ENCODE measurements around the gene NISCH. TPM values are rescaled to one million over a fixed set of nuclear protein-coding genes. Genes with fewer than 3 reads are reported as not detected.

NISCH gene
- total RNA-seq, 1 donor from 2014 or later: 58.3 TPM

- H3K4me1 ChIP-seq: no peaks in the 10 kb centered on the region
- H3K9me3 ChIP-seq: no peaks in the 10 kb centered on the region
- no peak overlapping the region for H3K27ac ChIP-seq
- H3K27me3 ChIP-seq: no peaks in the 10 kb centered on the region
- intact Hi-C loops (cut with DNase I): no loop called here
- DNase-seq (ENCODE audit: low spot score in 2 of 2): no peak
- no peak overlapping the region for H3K4me3 ChIP-seq
- H3K36me3 ChIP-seq: no peaks in the 10 kb centered on the region
- TF ChIP-seq, protein P1, sequence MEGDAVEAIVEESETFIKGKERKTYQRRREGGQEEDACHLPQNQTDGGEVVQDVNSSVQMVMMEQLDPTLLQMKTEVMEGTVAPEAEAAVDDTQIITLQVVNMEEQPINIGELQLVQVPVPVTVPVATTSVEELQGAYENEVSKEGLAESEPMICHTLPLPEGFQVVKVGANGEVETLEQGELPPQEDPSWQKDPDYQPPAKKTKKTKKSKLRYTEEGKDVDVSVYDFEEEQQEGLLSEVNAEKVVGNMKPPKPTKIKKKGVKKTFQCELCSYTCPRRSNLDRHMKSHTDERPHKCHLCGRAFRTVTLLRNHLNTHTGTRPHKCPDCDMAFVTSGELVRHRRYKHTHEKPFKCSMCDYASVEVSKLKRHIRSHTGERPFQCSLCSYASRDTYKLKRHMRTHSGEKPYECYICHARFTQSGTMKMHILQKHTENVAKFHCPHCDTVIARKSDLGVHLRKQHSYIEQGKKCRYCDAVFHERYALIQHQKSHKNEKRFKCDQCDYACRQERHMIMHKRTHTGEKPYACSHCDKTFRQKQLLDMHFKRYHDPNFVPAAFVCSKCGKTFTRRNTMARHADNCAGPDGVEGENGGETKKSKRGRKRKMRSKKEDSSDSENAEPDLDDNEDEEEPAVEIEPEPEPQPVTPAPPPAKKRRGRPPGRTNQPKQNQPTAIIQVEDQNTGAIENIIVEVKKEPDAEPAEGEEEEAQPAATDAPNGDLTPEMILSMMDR (IDR thresholded peaks at IDR 0.05): no peak
Observed at GRCh38 chr3:52509753-52510328, 54.4 kb downstream of the NISCH start.

GRCh38 chr3:52511509-52511908, 56.1 kb downstream of the NISCH start:
- intact Hi-C loops (cut with DNase I): no loop called here

DNA sequence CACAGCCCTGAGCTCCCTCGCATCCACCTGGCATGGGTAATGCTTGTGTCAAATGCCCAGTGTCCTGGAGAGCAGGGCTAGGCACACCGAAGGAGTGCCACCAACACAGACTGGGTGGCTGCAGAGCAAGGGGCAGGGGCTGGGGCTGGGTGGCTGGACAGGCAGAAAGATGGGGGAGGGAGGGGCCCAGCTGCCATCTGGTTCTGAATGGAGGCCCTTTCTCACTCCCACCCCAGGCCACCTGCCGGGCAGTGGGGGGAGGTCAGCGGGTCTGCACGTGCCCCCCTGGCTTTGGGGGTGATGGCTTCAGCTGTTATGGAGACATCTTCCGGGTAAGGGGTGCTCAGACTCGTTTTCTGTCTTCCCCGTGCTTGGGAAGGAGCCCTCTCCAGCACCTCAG, 56.7 kb downstream of the NISCH start:
- H3K27me3 ChIP-seq: no peaks in the 10 kb centered on the region

More at GRCh38 chr3:52511509-52511908, 56.1 kb downstream of the NISCH start:
- Histone ChIP-seq H3K4me1 (no peaks in the 10 kb centered on the region), H3K27me3 (no peaks in the 10 kb centered on the region), H3K36me3 (no peaks in the 10 kb centered on the region), H3K9me3 (no peaks in the 10 kb centered on the region), H3K4me3 (no peak overlapping the region), H3K27ac (no peak overlapping the region)
- TF ChIP-seq, protein P1 (IDR thresholded peaks at IDR 0.05): no peak
- DNase-seq (ENCODE audit: low spot score in 2 of 2): no peak

GRCh38 chr3:52512727-52513126, 57.3 kb downstream of the NISCH start:
- TF ChIP-seq, protein P1 (IDR thresholded peaks at IDR 0.05): no peak
- H3K27me3 ChIP-seq: no peaks in the 10 kb centered on the region
- H3K36me3 ChIP-seq: no peaks in the 10 kb centered on the region

More for the DNA sequence above, 56.7 kb downstream of the NISCH start:
- no peak overlapping the region for H3K4me3 ChIP-seq
- intact Hi-C loops (cut with DNase I): no loop called here
- DNase-seq (ENCODE audit: low spot score in 2 of 2): no peak
- TF ChIP-seq, protein P1 (IDR thresholded peaks at IDR 0.05): no peak
- H3K27ac ChIP-seq: no peak overlapping the region
- H3K9me3 ChIP-seq: no peaks in the 10 kb centered on the region
- H3K4me1 ChIP-seq: no peaks in the 10 kb centered on the region
- no peaks in the 10 kb centered on the region for H3K36me3 ChIP-seq

DNA sequence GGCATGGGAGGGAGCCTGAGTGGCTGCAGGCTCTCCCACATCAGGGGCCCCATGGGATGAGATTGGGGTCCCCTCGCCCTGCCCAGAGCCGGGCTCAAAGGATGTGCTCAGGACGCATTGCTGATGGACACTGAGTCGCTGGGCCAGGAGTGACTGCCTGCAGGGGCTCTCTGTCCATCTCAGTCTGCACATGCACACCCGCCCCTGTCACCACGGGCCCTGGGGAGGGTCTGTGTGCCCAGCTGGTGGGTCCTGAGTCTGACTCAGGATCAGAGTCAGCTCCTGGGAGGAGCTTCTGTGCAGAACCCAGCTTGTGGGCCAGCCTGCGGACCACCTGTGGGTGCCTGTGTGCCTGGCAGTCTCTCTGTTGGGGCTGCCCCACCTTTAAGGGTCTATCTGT, 57.9 kb downstream of the NISCH start:
- H3K27ac ChIP-seq: no peak overlapping the region
- no peaks in the 10 kb centered on the region for H3K36me3 ChIP-seq
- no peak for DNase-seq (ENCODE audit: low spot score in 2 of 2)
- no peaks in the 10 kb centered on the region for H3K27me3 ChIP-seq
- H3K4me1 ChIP-seq: no peaks in the 10 kb centered on the region
- TF ChIP-seq, protein P1 (IDR thresholded peaks at IDR 0.05): no peak
- intact Hi-C loops (cut with DNase I): no loop called here
- no peak overlapping the region for H3K4me3 ChIP-seq
- no peaks in the 10 kb centered on the region for H3K9me3 ChIP-seq

More at GRCh38 chr3:52512727-52513126, 57.3 kb downstream of the NISCH start:
- Histone ChIP-seq H3K9me3 (no peaks in the 10 kb centered on the region), H3K27ac (no peak overlapping the region), H3K4me3 (no peak overlapping the region), H3K4me1 (no peaks in the 10 kb centered on the region)
- no peak for DNase-seq (ENCODE audit: low spot score in 2 of 2)
- intact Hi-C loops (cut with DNase I): no loop called here

DNA sequence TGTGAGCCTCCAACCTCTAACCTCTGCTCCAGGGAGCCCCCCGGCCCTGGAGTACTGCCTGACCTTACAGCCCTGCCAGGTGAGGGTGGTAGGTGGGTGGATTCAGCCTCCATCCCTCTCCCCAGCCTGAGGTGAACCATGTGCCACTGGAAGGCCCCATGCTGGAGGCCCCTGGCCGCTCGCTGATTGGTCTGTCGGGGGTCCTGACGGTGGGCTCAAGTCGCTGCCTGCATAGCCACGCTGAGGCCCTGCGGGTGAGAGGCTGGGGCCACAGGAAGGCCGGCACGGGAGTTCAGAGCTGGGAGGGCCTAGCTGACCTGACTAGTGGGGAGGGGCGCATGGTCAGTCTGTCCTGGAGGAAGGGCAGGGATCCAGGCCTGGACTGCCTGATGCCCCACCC, 59.2 kb downstream of the NISCH start:
- TF ChIP-seq, protein P1 (IDR thresholded peaks at IDR 0.05): no peak
- no peaks in the 10 kb centered on the region for H3K36me3 ChIP-seq
- intact Hi-C loops (cut with DNase I): no loop called here

More for the DNA sequence above, 59.2 kb downstream of the NISCH start:
- DNase-seq (ENCODE audit: low spot score in 2 of 2): no peak
- Histone ChIP-seq H3K9me3 (no peaks in the 10 kb centered on the region), H3K27me3 (no peaks in the 10 kb centered on the region), H3K4me1 (no peaks in the 10 kb centered on the region), H3K4me3 (no peak overlapping the region), H3K27ac (no peak overlapping the region)
